Measurements from ENCODE around the gene CFAP161.

Gene CFAP161

GRCh38 chr15:81182031-81182755 is 48.1 kb downstream of the CFAP161 start:
- DNase-seq: no peak
- Histone ChIP-seq H3K4me3 (ENCODE audit: low read depth in 1 of 2, low read length in 2 of 2) (no peak overlapping the region), H3K36me3 (ENCODE audit: insufficient read depth, low read length) (no peaks in the 10 kb centered on the region), H3K4me1 (ENCODE audit: insufficient read depth, low read length) (no peaks in the 10 kb centered on the region), H4K20me1 (ENCODE audit: insufficient read depth, low read length) (no peaks in the 10 kb centered on the region), H3K4me2 (ENCODE audit: insufficient read depth, low read length) (no peak overlapping the region), H3K27ac (ENCODE audit: low read length) (no peak overlapping the region), H3K9me3 (ENCODE audit: insufficient read depth, low read length, severe bottlenecking) (no peaks in the 10 kb centered on the region), H3K9ac (ENCODE audit: low read depth, low read length) (no peak overlapping the region), H3K79me2 (ENCODE audit: insufficient read depth, low read length) (no peaks in the 10 kb centered on the region), H2AFZ (ENCODE audit: low read depth, low read length) (no peak overlapping the region), H3K27me3 (ENCODE audit: insufficient read depth, low read length, poor library complexity) (peaks cover 10% of the 10 kb centered on the region)
- no peak for TF ChIP-seq EZH2 (IDR thresholded peaks at IDR 0.05; ENCODE audit: borderline replicate concordance, low read depth, low read length, severe bottlenecking)
- TF ChIP-seq, protein P1, sequence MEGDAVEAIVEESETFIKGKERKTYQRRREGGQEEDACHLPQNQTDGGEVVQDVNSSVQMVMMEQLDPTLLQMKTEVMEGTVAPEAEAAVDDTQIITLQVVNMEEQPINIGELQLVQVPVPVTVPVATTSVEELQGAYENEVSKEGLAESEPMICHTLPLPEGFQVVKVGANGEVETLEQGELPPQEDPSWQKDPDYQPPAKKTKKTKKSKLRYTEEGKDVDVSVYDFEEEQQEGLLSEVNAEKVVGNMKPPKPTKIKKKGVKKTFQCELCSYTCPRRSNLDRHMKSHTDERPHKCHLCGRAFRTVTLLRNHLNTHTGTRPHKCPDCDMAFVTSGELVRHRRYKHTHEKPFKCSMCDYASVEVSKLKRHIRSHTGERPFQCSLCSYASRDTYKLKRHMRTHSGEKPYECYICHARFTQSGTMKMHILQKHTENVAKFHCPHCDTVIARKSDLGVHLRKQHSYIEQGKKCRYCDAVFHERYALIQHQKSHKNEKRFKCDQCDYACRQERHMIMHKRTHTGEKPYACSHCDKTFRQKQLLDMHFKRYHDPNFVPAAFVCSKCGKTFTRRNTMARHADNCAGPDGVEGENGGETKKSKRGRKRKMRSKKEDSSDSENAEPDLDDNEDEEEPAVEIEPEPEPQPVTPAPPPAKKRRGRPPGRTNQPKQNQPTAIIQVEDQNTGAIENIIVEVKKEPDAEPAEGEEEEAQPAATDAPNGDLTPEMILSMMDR (IDR thresholded peaks at IDR 0.05; ENCODE audit: borderline replicate concordance, extremely low read depth, low read length, poor library complexity, severe bottlenecking): no peak
- no peak for ATAC-seq (ENCODE audit: insufficient read depth, low read depth)

- TF ChIP-seq EZH2 (IDR thresholded peaks at IDR 0.05; ENCODE audit: borderline replicate concordance, low read depth, low read length, severe bottlenecking): no peak
- TF ChIP-seq, protein P1 (IDR thresholded peaks at IDR 0.05; ENCODE audit: borderline replicate concordance, extremely low read depth, low read length, poor library complexity, severe bottlenecking): no peak
- Histone ChIP-seq H4K20me1 (ENCODE audit: insufficient read depth, low read length) (no peaks in the 10 kb centered on the region), H3K9me3 (ENCODE audit: insufficient read depth, low read length, severe bottlenecking) (no peaks in the 10 kb centered on the region), H3K36me3 (ENCODE audit: insufficient read depth, low read length) (no peaks in the 10 kb centered on the region), H3K4me3 (ENCODE audit: low read depth in 1 of 2, low read length in 2 of 2) (no peak overlapping the region), H3K4me1 (ENCODE audit: insufficient read depth, low read length) (no peaks in the 10 kb centered on the region), H2AFZ (ENCODE audit: low read depth, low read length) (no peak overlapping the region), H3K4me2 (ENCODE audit: insufficient read depth, low read length) (no peak overlapping the region), H3K27me3 (ENCODE audit: insufficient read depth, low read length, poor library complexity) (peaks cover 10% of the 10 kb centered on the region), H3K9ac (ENCODE audit: low read depth, low read length) (no peak overlapping the region), H3K79me2 (ENCODE audit: insufficient read depth, low read length) (no peaks in the 10 kb centered on the region), H3K27ac (ENCODE audit: low read length) (no peak overlapping the region)
- DNase-seq (no peak), ATAC-seq (ENCODE audit: insufficient read depth, low read depth) (no peak)
These were observed 48.8 kb downstream of the CFAP161 start for GRCh38 chr15:81182756-81183438.

GRCh38 chr15:81183439-81183775 is 49.3 kb downstream of the CFAP161 start:
- Histone ChIP-seq H3K9me3 (ENCODE audit: insufficient read depth, low read length, severe bottlenecking) (no peaks in the 10 kb centered on the region), H3K9ac (ENCODE audit: low read depth, low read length) (no peak overlapping the region), H2AFZ (ENCODE audit: low read depth, low read length) (no peak overlapping the region), H3K27ac (ENCODE audit: low read length) (no peak overlapping the region), H3K27me3 (ENCODE audit: insufficient read depth, low read length, poor library complexity) (peaks cover 10% of the 10 kb centered on the region), H3K4me1 (ENCODE audit: insufficient read depth, low read length) (no peaks in the 10 kb centered on the region), H3K4me3 (ENCODE audit: low read depth in 1 of 2, low read length in 2 of 2) (no peak overlapping the region), H3K79me2 (ENCODE audit: insufficient read depth, low read length) (no peaks in the 10 kb centered on the region), H4K20me1 (ENCODE audit: insufficient read depth, low read length) (no peaks in the 10 kb centered on the region), H3K4me2 (ENCODE audit: insufficient read depth, low read length) (no peak overlapping the region), H3K36me3 (ENCODE audit: insufficient read depth, low read length) (no peaks in the 10 kb centered on the region)
- DNase-seq: no peak
- ATAC-seq (ENCODE audit: insufficient read depth, low read depth): no peak
- TF ChIP-seq, protein P1 (IDR thresholded peaks at IDR 0.05; ENCODE audit: borderline replicate concordance, extremely low read depth, low read length, poor library complexity, severe bottlenecking): no peak
- no peak for TF ChIP-seq EZH2 (IDR thresholded peaks at IDR 0.05; ENCODE audit: borderline replicate concordance, low read depth, low read length, severe bottlenecking)
